Frontal cortex (tissue), 4 donors: ENCODE measurements around the gene AHNAK2. TPM values are rescaled to one million over a fixed set of nuclear protein-coding genes. Genes with fewer than 3 reads are reported as not detected.

ENCODE experiments used
- DNase-seq, 2 donors: peaks; one replicate each; pipeline ENCODE4 v3.0.0; 2012; ENCODE audit warnings: low spot score in 2 of 2
- FAIRE-seq: peaks from 2 replicates; lab custom pipeline; 2012; peaks lifted over from hg19 to GRCh38; lab: Jason Lieb, UNC
- total RNA-seq: library from RNA; depleted of rRNA; stranded (reverse); fragments of >200 nt; gene quantifications from one replicate; pipeline ENCODE4 v1.2.3, GENCODE V29; 2014
- donor health status: control.
- donor health status: control.
- donor health status: control.

The AHNAK2 gene
- total RNA-seq, 1 donor from 2014 or later, result 20.0 TPM

GRCh38 chr14:105013150-105013785 is 35.1 kb upstream of the AHNAK2 start:
- DNase-seq (peak in 1 of 2 donors; percentile 49), FAIRE-seq (no peak)

GRCh38 chr14:105012171-105012985 is 34.2 kb upstream of the AHNAK2 start:
- FAIRE-seq (no peak), DNase-seq (no peak)

- FAIRE-seq (no peak), DNase-seq (no peak)
Observed at GRCh38 chr14:105011312-105011990, 33.3 kb upstream of the AHNAK2 start.

- no peak for DNase-seq
- FAIRE-seq, result no peak
Observed at GRCh38 chr14:105010891-105011291, 32.7 kb upstream of the AHNAK2 start.

DNA sequence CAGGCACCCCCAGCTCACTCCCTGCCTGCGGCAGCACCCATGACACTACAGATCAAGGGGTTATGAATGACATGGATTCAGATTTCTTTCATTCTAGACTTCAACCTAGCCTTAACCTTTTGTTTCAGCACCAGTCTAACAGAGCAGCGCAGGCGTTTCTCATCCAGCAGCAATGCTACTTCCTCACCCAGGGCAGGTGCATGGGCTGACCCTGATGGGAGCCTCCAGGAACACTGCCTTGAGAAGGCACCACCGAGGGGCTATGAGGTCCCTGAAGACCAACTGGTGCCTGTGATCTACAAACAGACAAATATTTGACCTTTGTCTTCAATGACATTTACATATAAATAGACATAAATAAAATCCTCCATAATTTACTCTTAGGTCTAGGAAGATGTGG is 31.9 kb upstream of the AHNAK2 start:
- FAIRE-seq (no peak), DNase-seq (no peak)

DNA sequence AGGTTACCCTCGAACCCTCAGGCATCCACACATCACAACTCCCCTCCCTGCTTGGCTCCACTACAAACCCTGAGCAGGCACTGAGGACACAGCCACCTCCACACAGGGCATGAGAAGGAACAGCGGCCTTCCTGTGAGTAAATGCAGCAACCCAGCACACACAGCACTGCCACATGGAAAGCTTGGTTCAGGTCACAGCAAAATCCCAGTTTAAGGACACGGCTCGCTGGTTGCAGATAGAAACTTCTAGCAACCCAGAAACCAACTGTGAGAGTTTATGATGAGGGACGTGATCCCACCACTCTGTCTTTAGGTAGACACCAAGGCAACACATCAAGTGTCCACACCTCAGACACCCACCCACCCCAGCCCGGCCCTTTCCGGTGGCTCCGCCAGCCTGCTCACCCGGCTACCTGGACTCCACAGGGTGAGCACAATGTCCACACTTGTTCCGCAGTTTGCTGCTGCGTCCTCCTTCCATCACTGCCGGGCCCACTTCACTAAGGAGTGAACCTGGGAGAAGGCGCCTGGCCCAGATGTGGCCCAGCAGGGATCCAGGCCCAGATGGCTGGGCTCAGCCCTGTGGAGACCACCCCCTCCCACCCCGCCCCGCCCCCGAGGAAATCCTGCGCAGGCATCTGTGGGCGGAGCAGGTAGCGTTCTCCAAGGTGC is 29.6 kb upstream of the AHNAK2 start:
- FAIRE-seq (no peak), DNase-seq (no peak)

- DNase-seq, result no peak
- no peak for FAIRE-seq
Observed at GRCh38 chr14:105006831-105007592, 28.8 kb upstream of the AHNAK2 start.

DNA sequence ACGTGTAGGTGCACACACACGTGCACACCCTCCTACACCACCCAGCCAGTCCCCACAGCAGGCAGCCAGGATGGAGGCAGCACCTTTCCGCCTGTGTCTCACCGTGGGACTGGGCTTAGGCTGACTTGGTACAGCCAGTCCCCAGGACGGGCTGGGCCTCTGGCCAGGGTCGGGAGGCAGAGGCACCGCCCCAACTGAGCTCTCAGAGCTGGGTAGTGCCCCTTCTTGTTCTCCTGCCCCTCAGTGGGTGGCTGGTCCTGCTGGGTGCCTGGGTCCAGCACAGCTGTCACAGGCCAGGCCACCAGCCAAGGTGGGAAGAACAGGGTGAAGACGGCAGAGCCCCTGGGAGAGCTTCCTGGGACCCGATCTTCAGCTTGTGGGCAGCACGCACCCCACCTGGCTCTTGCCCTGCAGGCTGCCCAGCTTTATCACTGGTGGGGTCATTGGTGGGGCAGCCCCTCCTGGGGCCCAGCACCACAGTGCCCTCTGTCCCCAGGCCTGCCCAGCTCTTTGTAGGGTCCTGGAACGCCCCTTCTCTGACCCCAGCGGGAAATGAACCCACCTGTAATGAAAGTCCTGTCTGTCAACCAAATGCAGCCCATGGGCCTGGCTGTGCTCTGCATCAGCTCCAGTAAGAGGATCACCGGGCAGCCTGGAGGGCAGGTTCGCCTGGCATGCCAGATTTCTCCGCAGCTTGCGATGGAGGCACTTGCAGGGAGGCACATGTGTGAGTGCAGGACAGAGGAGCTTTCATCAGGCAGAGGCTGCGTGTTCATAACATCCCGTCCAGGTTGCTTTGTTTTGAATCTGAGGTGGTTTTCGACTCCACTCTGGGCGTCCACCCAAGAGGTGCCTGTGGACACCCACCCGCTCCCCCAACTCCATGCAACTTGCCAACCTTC is 28.0 kb upstream of the AHNAK2 start:
- DNase-seq, result no peak
- no peak for FAIRE-seq

DNA sequence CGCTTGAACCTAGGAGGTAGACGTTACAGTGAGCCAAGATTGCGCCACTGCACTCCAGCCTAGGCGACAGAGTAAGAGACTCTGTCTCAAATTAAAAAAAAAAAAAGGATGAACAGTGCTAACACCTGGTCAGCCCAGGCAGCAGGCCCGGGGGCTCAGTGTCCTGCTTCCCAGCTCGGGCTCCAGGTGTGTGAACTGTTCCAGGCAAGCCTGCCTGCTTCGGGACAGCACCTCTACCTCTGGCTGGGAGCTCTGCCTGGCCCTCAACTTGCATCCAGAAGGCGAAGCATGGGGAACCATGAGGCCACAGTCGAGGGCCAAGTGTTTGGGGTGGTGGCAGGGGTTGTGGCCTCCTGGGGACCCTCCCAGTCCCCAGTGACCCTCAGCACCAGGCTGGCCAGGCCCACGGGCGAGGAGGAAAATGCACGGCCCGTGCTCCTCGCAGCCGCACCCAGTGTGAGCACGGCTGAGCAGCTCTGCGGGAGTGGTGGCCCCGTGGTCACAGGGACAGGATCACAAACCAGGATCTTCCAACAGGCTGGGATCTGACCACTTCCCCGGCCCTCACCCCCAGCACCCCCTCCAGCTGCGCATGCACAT is 27.3 kb upstream of the AHNAK2 start:
- FAIRE-seq (no peak), DNase-seq (no peak)

- DNase-seq (no peak), FAIRE-seq (no peak)
Observed at GRCh38 chr14:104999361-104999760, 21.2 kb upstream of the AHNAK2 start.

GRCh38 chr14:104998801-104999200 is 20.6 kb upstream of the AHNAK2 start:
- DNase-seq, result no peak
- no peak for FAIRE-seq

DNA sequence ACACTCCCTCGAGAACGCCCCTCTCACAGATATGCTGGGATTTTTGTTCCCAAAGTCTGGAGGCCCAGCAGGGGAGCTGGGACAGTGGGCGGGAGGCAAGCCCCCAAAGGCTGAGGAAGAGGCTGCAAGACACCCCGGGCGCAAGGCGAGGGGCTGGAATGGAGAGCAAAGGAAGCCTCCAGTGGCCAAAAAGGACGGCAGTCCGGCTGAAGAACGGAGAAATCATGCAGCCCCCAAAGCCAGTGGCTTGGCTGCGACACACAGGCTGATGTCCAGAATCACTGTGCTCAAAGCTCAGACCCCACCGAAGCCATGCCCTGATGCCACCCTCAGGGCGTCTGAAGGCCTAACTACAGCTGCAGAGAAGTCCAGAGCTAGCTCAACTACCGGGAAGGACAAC is 18.3 kb upstream of the AHNAK2 start:
- no peak for DNase-seq
- FAIRE-seq, result no peak

DNA sequence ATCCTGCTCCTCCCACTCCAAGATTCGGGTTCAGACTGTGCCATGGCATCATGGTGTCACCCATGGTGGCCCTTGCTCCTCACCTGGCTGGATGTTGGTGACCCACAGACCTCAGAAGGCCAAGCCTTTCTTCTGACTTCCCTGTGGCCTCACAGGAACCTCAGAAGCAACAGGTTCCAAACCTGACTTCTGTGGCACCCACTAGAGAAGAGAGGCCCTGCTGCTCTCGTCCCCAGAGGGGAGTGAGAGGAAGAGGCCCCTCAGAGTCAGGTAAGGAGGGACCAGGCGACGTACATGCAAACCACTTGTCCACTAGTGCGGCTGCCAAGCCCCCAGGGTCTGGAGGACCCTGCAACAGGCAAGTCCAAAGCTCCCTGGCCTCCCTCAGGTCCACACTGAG is 17.9 kb upstream of the AHNAK2 start:
- FAIRE-seq (no peak), DNase-seq (no peak)

DNA sequence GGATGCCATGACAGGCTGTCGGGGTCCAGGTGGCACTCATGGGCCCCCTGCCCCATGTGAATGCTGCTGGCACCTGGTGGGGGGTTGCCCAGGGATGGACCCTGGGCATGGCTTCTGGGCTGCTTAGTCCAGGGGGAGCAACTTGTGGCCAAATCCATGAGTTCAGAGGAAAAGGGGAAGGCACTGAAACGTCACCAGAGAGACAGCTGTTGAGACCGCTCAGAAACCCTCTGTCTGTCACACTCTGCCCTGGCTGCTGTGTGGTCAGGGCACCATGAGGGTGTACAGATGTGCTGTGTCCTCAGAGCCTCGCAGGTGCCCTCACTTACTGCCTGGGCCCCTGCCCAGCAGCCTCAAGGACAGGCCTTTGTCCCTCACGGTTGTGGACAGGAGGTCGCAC is 16.8 kb upstream of the AHNAK2 start:
- FAIRE-seq, result no peak
- DNase-seq, result no peak

- no peak for FAIRE-seq
- no peak for DNase-seq
Observed at GRCh38 chr14:104993808-104994591, 15.8 kb upstream of the AHNAK2 start.

- no peak for FAIRE-seq
- DNase-seq, result no peak
Observed at GRCh38 chr14:104993306-104993705, 15.1 kb upstream of the AHNAK2 start.

GRCh38 chr14:104992501-104992900 is 14.3 kb upstream of the AHNAK2 start:
- FAIRE-seq (no peak), DNase-seq (no peak)

GRCh38 chr14:104991896-104992230 is 13.7 kb upstream of the AHNAK2 start:
- no peak for DNase-seq
- no peak for FAIRE-seq
